K562 (cell line): ENCODE measurements around the gene GRM2. TPM values are rescaled to one million over a fixed set of nuclear protein-coding genes. Genes with fewer than 3 reads are reported as not detected.

ENCODE experiments used
- ATAC-seq: fragments of 200-7000 bp; cut with Tn5 transposase; 3 replicates; pipeline ENCODE4 v1.9.1; 2020; ENCODE audit warnings: moderate library complexity
- BruUV-seq: library from RNA; stranded (reverse); fragments of 400-500 nt; replicated peaks from 2 replicates; lab custom pipeline; 2021; lab: Mats Ljungman, UMichigan
- CTCF ChIA-PET: fragments of 300-600 bp; formaldehyde crosslinking; extraction: SDS; loops from one replicate; lab custom pipeline; 2021; ENCODE audit warnings: low intra/inter-chr PET ratio; lab: Yijun Ruan, JAX
- POLR2A ChIA-PET: fragments of 300-600, 350-650 bp; sonication (Branson Sonifier 250); formaldehyde crosslinking; extraction: SDS; loops from one replicate; lab custom pipeline; 2021; ENCODE audit warnings: antibody characterized with exemption, inconsistent platforms; lab: Yijun Ruan, JAX
- DNase-seq, 4 experiments: peaks; one replicate each; pipeline versions ENCODE4 v3.0.0 to v3.0.0-alpha.2; 2011 to 2018; ENCODE audit warnings: low spot score in 3 of 4, mixed read lengths in 3 of 4; ENCODE audit errors: extremely low read depth in 1 of 4
- FAIRE-seq: peaks from 2 replicates; lab custom pipeline; 2011; peaks lifted over from hg19 to GRCh38; lab: Jason Lieb, UNC
- H2AFZ ChIP-seq: 2 replicates; pipeline ENCODE4 v1.6.0; 2011; ENCODE audit warnings: low read depth, low read length, control low read depth, inconsistent platforms
- H3K27ac ChIP-seq: fragments of 200-600 bp; 3 replicates; pipeline ENCODE4 v1.8.0; 2011; ENCODE audit warnings: low read depth, mild to moderate bottlenecking, control low read depth, inconsistent platforms, low read length, moderate library complexity, mixed read lengths; ENCODE audit errors: extremely low read depth
- H3K27me3 ChIP-seq, 2 experiments: fragments of 300-600 bp in 1 of 2; 2 replicates in 1 of 2; 3 replicates in 1 of 2; pipeline versions ENCODE4 v1.6.0 to v1.8.0; 2011; ENCODE audit warnings: inconsistent platforms in 2 of 2, low read length in 2 of 2, mild to moderate bottlenecking in 1 of 2, mixed read lengths in 1 of 2, moderate library complexity in 1 of 2; ENCODE audit not compliant: control insufficient read depth in 2 of 2, insufficient read depth in 2 of 2
- H3K36me3 ChIP-seq: fragments of 300-600 bp; 3 replicates; pipeline ENCODE4 v1.8.0; 2011; ENCODE audit warnings: mild to moderate bottlenecking, low read length, inconsistent platforms; ENCODE audit not compliant: control insufficient read depth, insufficient read depth
- H3K4me1 ChIP-seq, 2 experiments: fragments of 200-600 bp in 1 of 2; replicated peaks in 1 of 2; 2 replicates in 1 of 2; 3 replicates in 1 of 2; pipeline versions ENCODE4 v1.5.1 to v1.8.0; 2011; ENCODE audit warnings: inconsistent platforms in 2 of 2, low read length in 2 of 2, mild to moderate bottlenecking in 1 of 2, mixed read lengths in 1 of 2, moderate library complexity in 1 of 2; ENCODE audit not compliant: control insufficient read depth in 2 of 2, insufficient read depth in 2 of 2
- H3K4me2 ChIP-seq: 2 replicates; pipeline ENCODE4 v1.6.1; 2011; ENCODE audit warnings: low read length, control low read depth, inconsistent platforms, mixed read lengths; ENCODE audit not compliant: insufficient read depth
- H3K4me3 ChIP-seq: fragments of 200-600 bp; sonication (generic), shearing (Covaris generic); 2 replicates; pipeline ENCODE4 v1.5.1; 2016; ENCODE audit warnings: control low read depth, inconsistent platforms
- H3K79me2 ChIP-seq: fragments of 200-600 bp; 3 replicates; pipeline ENCODE4 v1.8.0; 2011; ENCODE audit warnings: low read length, inconsistent platforms; ENCODE audit not compliant: control insufficient read depth, insufficient read depth
- H3K9ac ChIP-seq, 2 experiments: 2 replicates each; pipeline versions ENCODE4 v1.6.0 to v1.6.1; 2011; ENCODE audit warnings: low read depth in 2 of 2, low read length in 2 of 2, control low read depth in 1 of 2, inconsistent platforms in 1 of 2, mild to moderate bottlenecking in 1 of 2, mixed read lengths in 1 of 2; ENCODE audit not compliant: insufficient read depth in 1 of 2
- H3K9me1 ChIP-seq: one replicate; pipeline ENCODE4 v1.6.0; 2011; ENCODE audit warnings: inconsistent platforms, mild to moderate bottlenecking, low read length, moderate library complexity; ENCODE audit not compliant: control insufficient read depth, insufficient read depth
- H3K9me3 ChIP-seq: replicated peaks from 2 replicates; pipeline ENCODE4 v1.5.1; 2011; ENCODE audit warnings: low read depth, low read length, inconsistent platforms; ENCODE audit not compliant: control insufficient read depth, insufficient read depth
- H4K20me1 ChIP-seq: replicated peaks from 2 replicates; pipeline ENCODE4 v1.6.1; 2011; ENCODE audit warnings: low read length, inconsistent platforms, mixed read lengths; ENCODE audit not compliant: control insufficient read depth, insufficient read depth
- E2F6 ChIP-seq, 2 experiments: IDR thresholded peaks; 2 replicates each; pipeline ENCODE4 v1.6.1; 2011; ENCODE audit warnings: borderline replicate concordance in 1 of 2, control low read depth in 1 of 2, low read depth in 1 of 2, low read length in 1 of 2, mild to moderate bottlenecking in 1 of 2, mixed read lengths in 1 of 2, moderate library complexity in 1 of 2; ENCODE audit not compliant: insufficient read depth in 1 of 2, insufficient read length in 1 of 2, poor library complexity in 1 of 2, severe bottlenecking in 1 of 2; ENCODE audit errors: extremely low read depth in 1 of 2
- EP300 ChIP-seq: IDR thresholded peaks from 2 replicates; pipeline ENCODE4 v1.6.1; 2012; ENCODE audit warnings: low read length, improper control_type of control experiment
- EWSR1 ChIP-seq: fragments of 450-650 bp; IDR thresholded peaks from 2 replicates; pipeline ENCODE4 v1.6.1; 2018; ENCODE audit warnings: borderline replicate concordance, mild to moderate bottlenecking, low read depth, moderate library complexity; ENCODE audit not compliant: partially characterized antibody
- FOS ChIP-seq: IDR thresholded peaks from 3 replicates; pipeline ENCODE4 v1.6.1; 2011; ENCODE audit not compliant: insufficient read length; ENCODE audit errors: extremely low read depth
- HINFP ChIP-seq: fragments of 450-650 bp; conservative IDR thresholded peaks from 2 replicates; pipeline ENCODE4 v1.6.1; 2016; ENCODE audit warnings: missing genetic modification characterization, low read depth, mild to moderate bottlenecking, control low read depth, missing compliant biosample characterization
- ILF3 ChIP-seq: fragments of 450-650 bp; IDR thresholded peaks from 2 replicates; pipeline ENCODE4 v1.6.1; 2018; ENCODE audit warnings: antibody characterized with exemption, mild to moderate bottlenecking, moderate library complexity, borderline replicate concordance
- MCM2 ChIP-seq: fragments of 450-650 bp; IDR thresholded peaks from 2 replicates; pipeline ENCODE4 v1.6.1; 2017; ENCODE audit warnings: low read depth, mild to moderate bottlenecking
- NRF1 ChIP-seq, 2 experiments: fragments of 450-650 bp; IDR thresholded peaks in 1 of 2; conservative IDR thresholded peaks in 1 of 2; 2 replicates each; pipeline ENCODE4 v1.6.1; 2014; ENCODE audit warnings: mild to moderate bottlenecking in 2 of 2
- PML ChIP-seq: IDR thresholded peaks from 2 replicates; pipeline ENCODE4 v1.6.1; 2012; ENCODE audit warnings: low read length, inconsistent platforms
- RUNX1 ChIP-seq: sonication (generic); IDR thresholded peaks from 2 replicates; pipeline ENCODE4 v1.6.1; 2016; ENCODE audit warnings: antibody characterized with exemption, low read depth
- TARDBP ChIP-seq: fragments of 450-650 bp; IDR thresholded peaks from 2 replicates; pipeline ENCODE4 v1.6.1; 2016
- TRIM28 ChIP-seq: fragments of 450-650 bp; IDR thresholded peaks from 2 replicates; pipeline ENCODE4 v1.6.1; 2017
- ZC3H8 ChIP-seq: fragments of 450-650 bp; IDR thresholded peaks from 2 replicates; pipeline ENCODE4 v1.6.1; 2017
- ZNF217 ChIP-seq: sonication (generic); formaldehyde crosslinking; IDR thresholded peaks from 2 replicates; pipeline ENCODE4 v1.8.0; 2022; ENCODE audit warnings: mild to moderate bottlenecking, missing genetic modification reagents
- ZNF583 ChIP-seq: fragments of 250-450 bp; sonication (Bioruptor Pico); IDR thresholded peaks from 2 replicates; pipeline ENCODE4 v1.4.0; 2020
- WGBS: fragments of 100-300 bp; shearing (Covaris generic); methylation state at CpG from one replicate; pipeline ENCODE4 v1.1.6; 2016; ENCODE audit warnings: low coverage, mixed read lengths; ENCODE audit not compliant: insufficient coverage; ENCODE audit errors: missing lambda C conversion rate; 5-methylcytosine and 5-hydroxymethylcytosine counted together
- in situ Hi-C: fragments of 300-500 bp; cut with MboI; formaldehyde crosslinking; loops from 4 replicates; pipeline ENCODE4 v1.15.0; 2018; ENCODE audit warnings: inconsistent platforms, mixed read lengths
- intact Hi-C: fragments of 100-400 bp; cut with micrococcal nuclease; formaldehyde crosslinking; loops from 2 replicates; pipeline ENCODE4 v1.14.2; 2022
- polyA plus RNA-seq, 8 experiments: library from polyadenylated mRNA; depleted of rRNA in 4 of 8; stranded (reverse) in 5 of 8; unstranded in 3 of 8; fragments of >200 nt; fragmentation: Nextera tagmentation in 2 of 8; fragmentation: Illumina TruSeq in 1 of 8; extraction: Ambion mirVana in 2 of 8; extraction: Trizol in 1 of 8; gene quantifications; 2 replicates each; pipeline versions ENCODE4 v1.2.1 to v1.2.3, GENCODE V29; 2011 to 2014; ENCODE audit warnings: inconsistent platforms in 1 of 8, missing spikeins in 1 of 8
- total RNA-seq, 7 experiments: library from RNA; depleted of rRNA in 6 of 7; stranded (reverse); fragments of >200 nt in 6 of 7; fragmentation: Illumina TruSeq in 2 of 7; extraction: Trizol in 2 of 7; gene quantifications; 2 replicates each; pipeline versions ENCODE4 v1.2.1 to v1.2.3, GENCODE V29; 2011 to 2021; ENCODE audit warnings: low replicate concordance in 1 of 7
- TF ChIP-seq, protein P1 (sequence below): sonication (generic); formaldehyde crosslinking; IDR thresholded peaks from 2 replicates; pipeline ENCODE4 v1.8.0; 2022; ENCODE audit warnings: mild to moderate bottlenecking, missing genetic modification reagents

GRM2 gene
- total and polyA plus RNA-seq, 9 of the 15 experiments (the other 6 are each of a cell fraction or from before 2014, with no cell fraction given), result not detected

DNA sequence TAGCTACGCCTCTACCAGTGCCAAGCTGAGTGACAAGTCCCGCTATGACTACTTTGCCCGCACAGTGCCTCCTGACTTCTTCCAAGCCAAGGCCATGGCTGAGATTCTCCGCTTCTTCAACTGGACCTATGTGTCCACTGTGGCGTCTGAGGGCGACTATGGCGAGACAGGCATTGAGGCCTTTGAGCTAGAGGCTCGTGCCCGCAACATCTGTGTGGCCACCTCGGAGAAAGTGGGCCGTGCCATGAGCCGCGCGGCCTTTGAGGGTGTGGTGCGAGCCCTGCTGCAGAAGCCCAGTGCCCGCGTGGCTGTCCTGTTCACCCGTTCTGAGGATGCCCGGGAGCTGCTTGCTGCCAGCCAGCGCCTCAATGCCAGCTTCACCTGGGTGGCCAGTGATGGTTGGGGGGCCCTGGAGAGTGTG, 5.7 kb downstream of the GRM2 start:
- intact Hi-C loops, result no loop called here
- no peaks in the 10 kb centered on the region; a peak in 1 of 5 replicates for H3K4me1 ChIP-seq
- BruUV-seq, result no TSS peak
- ChIA-PET POLR2A (no interaction called here), CTCF (interaction anchor here (0.6 kb wide), 1 partner anchor 88 kb away, joined by 3 read pairs; no protein-coding TSS in a partner anchor)
- H4K20me1 ChIP-seq, result 0 out of 2 replicates have a peak, but pooled peaks cover 1% of the 10 kb centered on the region
- ATAC-seq (no peak), FAIRE-seq (no peak), DNase-seq (no peak)
- no peaks in the 10 kb centered on the region for H3K79me2 ChIP-seq
- H3K27ac ChIP-seq, result no peak overlapping the region
- in situ Hi-C loops, result no loop called here
- no peak overlapping the region for H3K4me3 ChIP-seq
- H3K4me2 ChIP-seq, result no peak overlapping the region
- no peaks in the 10 kb centered on the region for H3K36me3 ChIP-seq
- no peak overlapping the region for H2AFZ ChIP-seq
- H3K9me1 ChIP-seq, result no peaks in the 10 kb centered on the region
- WGBS, result 8% methylated on average over 18 of the region's 20 CpGs
- H3K27me3 ChIP-seq, result peaks cover 0 to 56% of the 10 kb centered on the region in 2 experiments; a peak in 4 of 5 replicates
- TF ChIP-seq EWSR1 (no peak), FOS (no peak), E2F6 (IDR thresholded peaks at IDR 0.05; ENCODE audit: borderline replicate concordance in 1 of 2, extremely low read depth in 1 of 2, insufficient read depth in 1 of 2, insufficient read length in 1 of 2, low read depth in 1 of 2, low read length in 1 of 2, poor library complexity in 1 of 2, severe bottlenecking in 1 of 2) (no peak), ZNF217 (CRISPR knock-in tag) (no peak), EP300 (no peak), TARDBP (no peak), HINFP (tag) (no peak), RUNX1 (no peak), TRIM28 (no peak), PML (no peak), ZC3H8 (no peak), ZNF583 (CRISPR knock-in tag) (no peak), NRF1 (conservative IDR thresholded peaks at IDR 0.05 in 1 of 2, IDR thresholded peaks at IDR 0.05 in 1 of 2) (no peak), MCM2 (no peak), ILF3 (no peak)
- TF ChIP-seq, protein P1, sequence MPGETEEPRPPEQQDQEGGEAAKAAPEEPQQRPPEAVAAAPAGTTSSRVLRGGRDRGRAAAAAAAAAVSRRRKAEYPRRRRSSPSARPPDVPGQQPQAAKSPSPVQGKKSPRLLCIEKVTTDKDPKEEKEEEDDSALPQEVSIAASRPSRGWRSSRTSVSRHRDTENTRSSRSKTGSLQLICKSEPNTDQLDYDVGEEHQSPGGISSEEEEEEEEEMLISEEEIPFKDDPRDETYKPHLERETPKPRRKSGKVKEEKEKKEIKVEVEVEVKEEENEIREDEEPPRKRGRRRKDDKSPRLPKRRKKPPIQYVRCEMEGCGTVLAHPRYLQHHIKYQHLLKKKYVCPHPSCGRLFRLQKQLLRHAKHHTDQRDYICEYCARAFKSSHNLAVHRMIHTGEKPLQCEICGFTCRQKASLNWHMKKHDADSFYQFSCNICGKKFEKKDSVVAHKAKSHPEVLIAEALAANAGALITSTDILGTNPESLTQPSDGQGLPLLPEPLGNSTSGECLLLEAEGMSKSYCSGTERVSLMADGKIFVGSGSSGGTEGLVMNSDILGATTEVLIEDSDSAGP (CRISPR knock-in tag), result no peak
- no peak overlapping the region for H3K9ac ChIP-seq
- no peaks in the 10 kb centered on the region for H3K9me3 ChIP-seq
